Measurements from ENCODE around the gene BORCS8.

The BORCS8 gene

DNA sequence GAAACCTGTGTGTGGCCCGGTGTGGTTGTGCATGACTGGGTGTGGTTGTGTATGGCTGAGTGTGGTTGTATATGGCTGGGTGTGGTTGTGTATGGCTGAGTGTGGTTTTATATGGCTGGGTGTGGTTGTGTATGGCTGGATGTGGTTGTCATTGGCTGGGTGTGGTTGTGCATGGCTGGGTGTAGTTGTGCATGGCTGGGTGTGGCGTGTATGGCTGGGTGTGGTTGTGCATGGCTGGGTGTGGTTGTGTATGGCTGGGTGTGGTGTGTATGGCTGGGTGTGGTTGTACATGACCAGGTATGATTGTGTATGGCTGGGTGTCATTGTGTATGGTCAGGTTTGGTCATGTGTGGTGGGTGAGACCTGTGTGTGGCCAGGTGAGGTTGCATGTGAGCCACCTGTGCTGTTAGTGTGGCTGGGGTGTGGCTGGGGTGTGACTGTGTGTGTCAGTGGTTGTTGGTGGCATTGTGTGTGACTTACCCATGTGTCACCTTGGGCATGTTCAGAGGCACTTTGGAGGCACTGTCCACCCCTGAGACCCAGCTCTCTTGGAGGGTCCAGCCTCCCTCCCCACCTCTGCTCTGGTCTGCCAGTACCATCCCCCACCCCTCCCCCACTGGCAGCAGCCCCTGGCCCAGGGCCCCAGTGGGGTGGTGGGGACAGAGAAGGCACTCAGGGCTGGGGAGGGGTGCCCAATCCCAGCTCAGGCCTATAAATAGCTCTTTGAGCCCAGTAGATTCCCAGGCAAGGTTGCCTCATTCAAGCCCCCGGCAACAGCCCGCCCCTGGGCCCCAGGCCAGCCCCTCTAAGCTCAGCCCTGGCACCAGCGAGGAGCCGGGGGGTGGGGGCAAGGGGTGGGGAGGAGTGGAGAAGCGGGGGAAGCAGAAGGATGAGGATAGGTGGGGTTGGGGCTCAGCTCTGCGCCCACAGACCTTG lies 16.0 kb upstream of the BORCS8 start:
- no peak overlapping the region for H3K27ac ChIP-seq
- TF ChIP-seq, protein P1, sequence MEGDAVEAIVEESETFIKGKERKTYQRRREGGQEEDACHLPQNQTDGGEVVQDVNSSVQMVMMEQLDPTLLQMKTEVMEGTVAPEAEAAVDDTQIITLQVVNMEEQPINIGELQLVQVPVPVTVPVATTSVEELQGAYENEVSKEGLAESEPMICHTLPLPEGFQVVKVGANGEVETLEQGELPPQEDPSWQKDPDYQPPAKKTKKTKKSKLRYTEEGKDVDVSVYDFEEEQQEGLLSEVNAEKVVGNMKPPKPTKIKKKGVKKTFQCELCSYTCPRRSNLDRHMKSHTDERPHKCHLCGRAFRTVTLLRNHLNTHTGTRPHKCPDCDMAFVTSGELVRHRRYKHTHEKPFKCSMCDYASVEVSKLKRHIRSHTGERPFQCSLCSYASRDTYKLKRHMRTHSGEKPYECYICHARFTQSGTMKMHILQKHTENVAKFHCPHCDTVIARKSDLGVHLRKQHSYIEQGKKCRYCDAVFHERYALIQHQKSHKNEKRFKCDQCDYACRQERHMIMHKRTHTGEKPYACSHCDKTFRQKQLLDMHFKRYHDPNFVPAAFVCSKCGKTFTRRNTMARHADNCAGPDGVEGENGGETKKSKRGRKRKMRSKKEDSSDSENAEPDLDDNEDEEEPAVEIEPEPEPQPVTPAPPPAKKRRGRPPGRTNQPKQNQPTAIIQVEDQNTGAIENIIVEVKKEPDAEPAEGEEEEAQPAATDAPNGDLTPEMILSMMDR (IDR thresholded peaks at IDR 0.05): no peak
- no peaks in the 10 kb centered on the region for H3K9me3 ChIP-seq
- H3K4me3 ChIP-seq (ENCODE audit: low read depth in 1 of 2, low read length in 1 of 2): no peak overlapping the region
- peaks cover 4 to 8% of the 10 kb centered on the region in 2 experiments for H3K4me1 ChIP-seq (ENCODE audit: control insufficient read depth in 1 of 2, insufficient read depth in 1 of 2, low read depth in 1 of 2, low read length in 1 of 2)
- H3K27me3 ChIP-seq: peaks cover 84% of the 10 kb centered on the region
- no peaks in the 10 kb centered on the region for H3K36me3 ChIP-seq

DNA sequence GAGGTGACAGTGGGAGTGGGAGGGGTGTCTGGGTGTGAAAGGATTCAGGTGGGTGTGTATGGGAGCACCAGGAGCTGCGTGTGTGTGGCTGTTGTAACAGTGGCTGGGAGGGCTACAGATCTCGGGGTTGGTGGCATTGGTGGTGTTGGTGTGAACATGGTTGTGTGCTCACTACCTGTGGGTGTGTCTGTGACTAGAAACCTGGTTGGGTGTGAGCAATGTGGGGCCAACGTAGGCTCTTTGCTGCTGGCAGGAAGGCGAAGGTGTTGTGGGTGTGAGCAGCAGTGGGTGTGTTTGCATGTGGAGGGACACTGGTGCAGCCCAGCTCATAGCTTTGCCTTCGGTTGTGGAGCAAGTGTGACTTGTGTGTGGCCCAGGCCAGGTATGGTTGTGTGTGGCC lies 15.0 kb upstream of the BORCS8 start:
- TF ChIP-seq, protein P1 (IDR thresholded peaks at IDR 0.05): no peak
- H3K9me3 ChIP-seq: no peaks in the 10 kb centered on the region
- H3K4me1 ChIP-seq (ENCODE audit: control insufficient read depth in 1 of 2, insufficient read depth in 1 of 2, low read depth in 1 of 2, low read length in 1 of 2): peaks cover 8 to 13% of the 10 kb centered on the region in 2 experiments
- H3K27ac ChIP-seq: no peak overlapping the region
- H3K4me3 ChIP-seq (ENCODE audit: low read depth in 1 of 2, low read length in 1 of 2): no peak overlapping the region
- peaks cover 4% of the 10 kb centered on the region for H3K36me3 ChIP-seq
- H3K27me3 ChIP-seq: peaks cover 74% of the 10 kb centered on the region

DNA sequence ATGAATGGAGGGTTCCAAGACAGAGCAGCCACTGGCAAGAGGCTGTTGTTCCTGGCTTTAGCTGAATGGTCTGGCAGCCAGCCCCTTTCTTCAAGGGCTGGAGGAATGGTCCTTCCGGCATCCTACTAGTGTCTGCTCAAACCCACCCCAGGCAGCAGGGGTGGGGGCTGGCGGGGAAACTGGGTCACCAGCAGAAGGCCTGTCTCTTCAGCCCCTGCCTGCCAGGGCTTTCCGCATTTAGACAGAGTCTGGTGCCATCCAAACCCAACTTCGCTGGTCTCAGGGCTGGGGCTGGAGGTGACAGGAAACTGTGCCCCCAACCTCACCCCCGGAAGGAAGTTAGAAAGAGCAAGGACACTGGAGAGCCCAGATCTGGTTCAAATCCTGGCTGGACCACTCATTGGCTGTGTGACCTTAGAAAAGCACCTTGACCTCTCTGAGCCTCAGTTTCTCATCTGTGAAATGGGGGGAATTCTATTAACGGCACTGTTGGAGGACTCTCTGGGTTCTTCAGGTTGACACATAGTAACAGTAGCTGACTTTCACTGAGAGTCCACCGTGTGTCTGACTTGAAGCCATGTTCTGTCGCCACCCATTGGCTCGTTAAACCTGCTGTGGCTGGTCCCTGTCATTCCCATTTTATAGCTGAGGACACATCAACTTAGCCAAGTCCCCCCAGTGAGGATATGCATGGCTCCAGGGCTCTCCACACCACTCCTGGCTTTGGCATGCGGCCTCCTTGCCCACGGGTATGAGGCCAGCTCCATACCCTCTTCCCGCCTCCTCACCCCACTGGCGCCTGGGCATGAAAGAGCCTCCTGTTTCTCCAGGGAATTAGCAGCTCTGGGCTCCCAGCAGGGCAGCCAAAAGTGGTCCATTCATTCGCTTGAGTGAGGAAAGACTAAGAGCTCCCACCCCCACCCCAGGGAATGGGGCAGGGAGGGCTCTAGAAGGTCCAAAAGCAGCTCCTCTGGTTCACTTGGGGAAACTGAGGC lies 13.8 kb upstream of the BORCS8 start:
- TF ChIP-seq, protein P1 (IDR thresholded peaks at IDR 0.05): no peak
- Histone ChIP-seq H3K36me3 (peaks cover 12% of the 10 kb centered on the region), H3K27me3 (peaks cover 62% of the 10 kb centered on the region), H3K4me1 (ENCODE audit: control insufficient read depth in 1 of 2, insufficient read depth in 1 of 2, low read depth in 1 of 2, low read length in 1 of 2) (peaks cover 8 to 13% of the 10 kb centered on the region in 2 experiments), H3K9me3 (no peaks in the 10 kb centered on the region), H3K27ac (no peak overlapping the region), H3K4me3 (ENCODE audit: low read depth in 1 of 2, low read length in 1 of 2) (no peak overlapping the region)

DNA sequence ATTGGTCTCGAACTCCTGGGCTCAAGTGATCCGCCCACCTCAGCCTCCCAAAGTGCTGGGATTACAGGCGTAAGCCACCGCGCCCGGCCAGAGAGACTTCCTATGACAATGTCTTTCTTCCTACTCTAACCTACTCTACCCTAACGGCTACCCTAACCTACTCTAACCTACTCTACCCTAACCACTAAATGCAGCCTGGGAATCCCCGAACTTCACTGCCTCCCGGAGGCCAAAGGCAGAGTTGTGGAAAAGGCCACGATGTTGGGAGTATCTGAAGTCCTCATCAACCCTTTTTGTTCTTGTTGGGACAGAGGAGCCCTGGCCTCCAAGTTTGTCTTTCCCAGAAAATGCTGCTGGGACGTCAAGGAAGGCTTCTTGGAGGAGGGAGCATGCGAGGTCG lies 12.2 kb upstream of the BORCS8 start:
- H3K4me3 ChIP-seq (ENCODE audit: low read depth in 1 of 2, low read length in 1 of 2): no peak overlapping the region
- H3K27ac ChIP-seq: no peak overlapping the region
- H3K27me3 ChIP-seq: peaks cover 47% of the 10 kb centered on the region
- no peaks in the 10 kb centered on the region for H3K9me3 ChIP-seq
- H3K4me1 ChIP-seq (ENCODE audit: control insufficient read depth in 1 of 2, insufficient read depth in 1 of 2, low read depth in 1 of 2, low read length in 1 of 2): peaks cover 8 to 13% of the 10 kb centered on the region in 2 experiments
- peaks cover 22% of the 10 kb centered on the region for H3K36me3 ChIP-seq
- TF ChIP-seq, protein P1 (IDR thresholded peaks at IDR 0.05): no peak

DNA sequence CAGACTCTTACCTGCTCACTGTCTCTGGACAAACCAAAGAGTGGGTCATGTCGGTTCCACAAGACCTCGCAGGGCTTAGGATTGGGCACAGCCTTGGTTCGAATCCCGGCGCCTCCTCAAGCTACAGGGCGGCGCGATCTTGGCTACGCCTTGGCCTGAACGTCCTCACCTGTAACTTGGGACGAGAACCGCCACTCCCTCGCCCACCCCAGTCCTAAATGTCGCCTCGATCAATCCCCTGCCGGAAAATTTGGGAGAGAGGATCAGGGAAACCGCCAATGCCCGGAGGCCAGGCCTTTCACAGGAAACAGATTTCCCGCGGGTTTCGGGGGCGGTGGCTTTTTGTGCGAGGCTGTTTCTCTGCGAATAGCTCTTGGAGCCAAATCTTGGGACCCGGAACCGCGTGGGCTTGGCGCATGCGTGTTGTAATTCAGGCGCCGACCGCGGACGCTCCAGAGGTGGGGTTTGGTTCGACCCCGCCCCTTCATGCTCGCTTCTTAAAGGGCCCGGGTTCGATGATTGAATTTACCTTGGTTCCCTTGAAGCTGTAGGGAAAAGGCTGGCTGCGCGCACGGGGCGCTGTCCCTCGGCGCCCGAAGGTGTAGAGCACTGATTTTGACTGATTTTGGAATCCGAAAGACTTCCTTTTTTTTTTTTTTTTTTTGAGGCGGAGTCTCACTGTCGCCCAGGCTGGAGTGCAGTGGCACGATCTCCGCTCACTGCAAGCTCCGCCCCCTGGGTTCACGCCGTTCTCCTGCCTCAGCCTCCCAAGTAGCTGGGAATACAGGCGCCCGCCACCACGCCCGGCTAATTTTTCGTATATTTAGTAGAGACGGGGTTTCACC lies 11.3 kb upstream of the BORCS8 start, which contains the start of gene NR2C2AP:
TSS of gene NR2C2AP (minus strand) at position 403 of the 845 bp plus-strand sequence. CDS start at position 49, 354 bp downstream.
- TF ChIP-seq, protein P1 (IDR thresholded peaks at IDR 0.05): peak; percentile 40

More for the DNA sequence above, 11.3 kb upstream of the BORCS8 start, which contains the start of gene NR2C2AP:
- H3K4me3 ChIP-seq (ENCODE audit: low read depth in 1 of 2, low read length in 1 of 2): peak within 1 kb of the TSS; percentile 79 to 86
- peaks cover 31% of the 10 kb centered on the region for H3K36me3 ChIP-seq
- no peaks in the 10 kb centered on the region for H3K9me3 ChIP-seq
- peaks cover 8 to 13% of the 10 kb centered on the region in 2 experiments for H3K4me1 ChIP-seq (ENCODE audit: control insufficient read depth in 1 of 2, insufficient read depth in 1 of 2, low read depth in 1 of 2, low read length in 1 of 2)
- H3K27ac ChIP-seq: peak within 1 kb of the TSS; percentile 78
- peaks cover 37% of the 10 kb centered on the region for H3K27me3 ChIP-seq
